ENCODE results near the gene CPEB2. TPM values are rescaled to one million over a fixed set of nuclear protein-coding genes. Genes with fewer than 3 reads are reported as not detected.

Gene CPEB2
- total RNA-seq, 4 donors from 2014 or later = 10.5 to 32.6 (median 22.6) TPM

DNA sequence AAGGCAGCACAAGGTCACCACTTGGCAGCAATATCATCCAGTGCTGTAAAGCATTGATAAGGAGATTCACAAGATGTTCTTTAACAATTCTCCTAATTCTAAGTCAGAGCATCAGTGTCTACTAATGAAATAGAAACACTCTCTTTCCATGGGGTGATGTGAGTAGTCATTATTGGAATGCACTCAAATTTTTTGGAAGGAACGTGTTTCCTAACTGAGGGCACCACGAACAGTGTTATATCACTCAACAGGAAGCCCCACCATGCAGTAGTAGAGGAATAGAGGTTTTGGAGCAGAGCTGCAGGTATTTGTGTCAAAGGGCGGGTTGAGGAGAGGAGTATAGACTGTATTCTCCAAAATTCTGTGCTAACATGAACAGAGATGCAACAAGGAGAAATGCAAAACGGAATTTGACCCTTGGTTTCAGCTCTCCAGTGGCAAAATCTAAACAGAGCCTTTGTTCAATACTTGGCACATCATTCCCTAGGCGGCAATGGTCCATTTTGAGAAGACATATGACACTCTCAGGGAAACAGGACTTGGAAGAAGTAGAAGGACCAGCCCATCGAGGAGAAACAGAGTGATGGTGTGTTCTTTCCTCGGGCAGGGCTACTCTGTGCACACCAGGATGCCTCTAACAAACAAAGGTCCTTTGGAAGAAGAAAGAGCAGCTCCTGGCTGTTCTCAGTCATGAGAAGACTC is 98.9 kb downstream of the CPEB2 start:
- no peak for DNase-seq
- no peak overlapping the region for H3K27ac ChIP-seq
- no peaks in the 10 kb centered on the region for H3K4me1 ChIP-seq
- intact Hi-C loops (cut with DNase I) = no loop called here
- no peak overlapping the region for H3K4me3 ChIP-seq
- TF ChIP-seq, protein P1, sequence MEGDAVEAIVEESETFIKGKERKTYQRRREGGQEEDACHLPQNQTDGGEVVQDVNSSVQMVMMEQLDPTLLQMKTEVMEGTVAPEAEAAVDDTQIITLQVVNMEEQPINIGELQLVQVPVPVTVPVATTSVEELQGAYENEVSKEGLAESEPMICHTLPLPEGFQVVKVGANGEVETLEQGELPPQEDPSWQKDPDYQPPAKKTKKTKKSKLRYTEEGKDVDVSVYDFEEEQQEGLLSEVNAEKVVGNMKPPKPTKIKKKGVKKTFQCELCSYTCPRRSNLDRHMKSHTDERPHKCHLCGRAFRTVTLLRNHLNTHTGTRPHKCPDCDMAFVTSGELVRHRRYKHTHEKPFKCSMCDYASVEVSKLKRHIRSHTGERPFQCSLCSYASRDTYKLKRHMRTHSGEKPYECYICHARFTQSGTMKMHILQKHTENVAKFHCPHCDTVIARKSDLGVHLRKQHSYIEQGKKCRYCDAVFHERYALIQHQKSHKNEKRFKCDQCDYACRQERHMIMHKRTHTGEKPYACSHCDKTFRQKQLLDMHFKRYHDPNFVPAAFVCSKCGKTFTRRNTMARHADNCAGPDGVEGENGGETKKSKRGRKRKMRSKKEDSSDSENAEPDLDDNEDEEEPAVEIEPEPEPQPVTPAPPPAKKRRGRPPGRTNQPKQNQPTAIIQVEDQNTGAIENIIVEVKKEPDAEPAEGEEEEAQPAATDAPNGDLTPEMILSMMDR (IDR thresholded peaks at IDR 0.05) = no peak
- no peak for TF ChIP-seq POLR2A (IDR thresholded peaks at IDR 0.05)
- WGBS, 2 donors = 58 to 71% methylated on average over 7 of the region's 7 CpGs
- no peaks in the 10 kb centered on the region for H3K36me3 ChIP-seq
- no peaks in the 10 kb centered on the region for H3K27me3 ChIP-seq
- no peaks in the 10 kb centered on the region for H3K9me3 ChIP-seq

- no peaks in the 10 kb centered on the region for H3K27me3 ChIP-seq
- TF ChIP-seq POLR2A (IDR thresholded peaks at IDR 0.05) = no peak
- TF ChIP-seq, protein P1 (IDR thresholded peaks at IDR 0.05) = no peak
- H3K36me3 ChIP-seq = no peaks in the 10 kb centered on the region
- intact Hi-C loops (cut with DNase I) = no loop called here
- DNase-seq = no peak
- H3K4me1 ChIP-seq = no peaks in the 10 kb centered on the region
- WGBS, 2 donors = 89 to 93% methylated on average over 1 of the region's 1 CpG
- no peaks in the 10 kb centered on the region for H3K9me3 ChIP-seq
- no peak overlapping the region for H3K4me3 ChIP-seq
- H3K27ac ChIP-seq = no peak overlapping the region
Measured at GRCh38 chr4:15104825-15105224, 102.5 kb downstream of the CPEB2 start.

DNA sequence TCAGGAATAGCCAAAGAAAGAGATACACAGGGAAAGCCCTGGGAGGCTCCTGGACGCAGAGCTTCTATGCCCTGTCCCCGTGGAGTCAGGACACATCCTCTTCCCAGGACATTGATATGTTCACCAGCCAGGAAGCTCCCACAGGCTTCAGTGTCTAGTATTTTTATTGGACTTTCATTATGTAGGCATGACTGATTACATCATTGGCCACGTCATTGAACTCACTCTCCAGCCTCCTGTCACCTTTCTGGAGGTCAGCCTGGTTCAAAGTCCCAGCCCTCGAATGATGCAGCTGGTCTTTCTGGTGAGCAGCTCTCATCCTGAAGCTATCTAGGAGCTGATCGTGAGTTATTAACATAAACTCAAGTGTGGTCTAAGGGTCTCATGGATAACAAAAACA is 104.1 kb downstream of the CPEB2 start:
- no peak for DNase-seq
- no peak overlapping the region for H3K4me3 ChIP-seq
- no peaks in the 10 kb centered on the region for H3K27me3 ChIP-seq
- H3K4me1 ChIP-seq = no peaks in the 10 kb centered on the region
- H3K27ac ChIP-seq = no peak overlapping the region
- no peaks in the 10 kb centered on the region for H3K36me3 ChIP-seq
- TF ChIP-seq, protein P1 (IDR thresholded peaks at IDR 0.05) = no peak
- TF ChIP-seq POLR2A (IDR thresholded peaks at IDR 0.05) = no peak
- WGBS, 2 donors = 62 to 69% methylated on average over 4 to 5 of the region's 5 CpGs
- H3K9me3 ChIP-seq = no peaks in the 10 kb centered on the region
- intact Hi-C loops (cut with DNase I) = no loop called here

DNA sequence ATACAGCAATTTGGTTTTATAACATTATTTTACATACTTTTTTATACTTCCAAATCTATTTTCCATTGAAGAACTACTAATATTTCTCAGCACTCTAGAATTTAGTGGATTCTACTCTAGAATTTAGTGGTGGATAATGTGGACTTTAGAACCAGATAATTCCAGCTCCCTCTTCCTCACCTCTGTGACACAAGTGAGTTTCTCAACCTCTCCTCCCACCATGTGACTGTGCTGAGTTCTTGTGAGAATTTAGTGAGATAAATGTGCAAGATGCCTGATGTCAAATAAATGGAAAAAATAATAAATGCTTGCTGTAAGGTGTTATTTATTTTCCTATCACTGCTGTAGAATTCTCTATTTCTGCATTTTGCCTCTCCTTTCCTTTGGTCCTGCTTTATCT is 107.3 kb downstream of the CPEB2 start:
- Histone ChIP-seq H3K27me3 (no peaks in the 10 kb centered on the region), H3K36me3 (no peaks in the 10 kb centered on the region), H3K4me3 (no peak overlapping the region), H3K4me1 (no peaks in the 10 kb centered on the region), H3K27ac (no peak overlapping the region), H3K9me3 (no peaks in the 10 kb centered on the region)
- TF ChIP-seq POLR2A (IDR thresholded peaks at IDR 0.05) = no peak
- TF ChIP-seq, protein P1 (IDR thresholded peaks at IDR 0.05) = no peak
- DNase-seq = no peak
- intact Hi-C loops (cut with DNase I) = no loop called here

DNA sequence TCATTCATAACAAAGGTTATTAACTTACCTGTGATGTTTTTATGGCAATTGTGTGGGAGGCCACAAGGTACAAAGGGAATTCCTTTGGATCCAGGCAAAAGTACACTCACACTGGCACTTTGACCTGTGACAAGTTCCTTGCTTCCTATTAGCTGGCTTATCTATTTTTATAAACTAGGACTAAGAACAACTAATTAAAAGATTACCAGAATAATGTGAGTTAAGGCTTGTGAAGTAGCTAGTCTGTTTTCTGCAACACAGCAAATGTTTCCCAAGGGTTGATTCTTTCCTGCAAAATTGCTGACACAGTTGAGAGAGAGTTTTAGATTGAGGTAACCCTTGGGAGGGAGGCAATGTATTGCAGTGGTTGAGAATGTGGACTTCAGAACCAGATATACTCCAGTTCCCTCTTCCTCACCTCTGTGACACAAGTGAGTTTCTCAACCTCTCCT is 107.9 kb downstream of the CPEB2 start:
- intact Hi-C loops (cut with DNase I) = no loop called here
- Histone ChIP-seq H3K4me3 (no peak overlapping the region), H3K27me3 (no peaks in the 10 kb centered on the region), H3K9me3 (no peaks in the 10 kb centered on the region), H3K27ac (no peak overlapping the region), H3K36me3 (no peaks in the 10 kb centered on the region), H3K4me1 (no peaks in the 10 kb centered on the region)
- TF ChIP-seq, protein P1 (IDR thresholded peaks at IDR 0.05) = no peak
- TF ChIP-seq POLR2A (IDR thresholded peaks at IDR 0.05) = no peak
- no peak for DNase-seq

All from esophagus squamous epithelium (tissue), 5 donors.